ENCODE results near the gene RYR1. TPM values are rescaled to one million over a fixed set of nuclear protein-coding genes. Genes with fewer than 3 reads are reported as not detected.

RYR1 gene
- total and polyA plus RNA-seq, 2 donors (not counting 1 experiment from before 2014, with no cell fraction given) = 0.43 to 3.8 TPM

- TF ChIP-seq CTCF (IDR thresholded peaks at IDR 0.05) = no peak
- no peak for TF ChIP-seq EZH2 (IDR thresholded peaks at IDR 0.05; ENCODE audit: borderline replicate concordance, insufficient read depth, low read depth, low read length, poor library complexity, severe bottlenecking)
- H3K9ac ChIP-seq (ENCODE audit: low read length) = no peak overlapping the region
- H3K27ac Mint-ChIP-seq = no peak overlapping the region
- no peaks in the 10 kb centered on the region for H4K20me1 ChIP-seq (ENCODE audit: control insufficient read depth, insufficient read depth, low read length, poor library complexity, severe bottlenecking)
- intact Hi-C loops (cut with micrococcal nuclease) = loop anchor here (5.0 kb wide), 2 partner anchors 63 to 78 kb away; partner anchors contain the start of genes EIF3K and MAP4K1
- ChIA-PET POLR2A (interaction anchor here (0.6 kb wide), 2 partner anchors 79 to 1638 kb away, joined by 3 to 12 read pairs; no protein-coding TSS in a partner anchor), CTCF (interaction anchor here (1.3 kb wide), 1 partner anchor 64 kb away, joined by 5 read pairs; the partner anchor contains the start of gene EIF3K)
- DNase-seq = no peak
- no peak overlapping the region for H3K27ac ChIP-seq (ENCODE audit: low read length in 2 of 2)
- ATAC-seq (ENCODE audit: low read depth) = no peak
- H3K4me3 Mint-ChIP-seq = no peak overlapping the region
- H3K4me1 ChIP-seq (ENCODE audit: control insufficient read depth in 2 of 2, insufficient read depth in 2 of 2, low read length in 2 of 2) = peaks cover 0 to 21% of the 10 kb centered on the region in 2 donors
- H3K27me3 ChIP-seq (replicated peaks in 1 of 4; ENCODE audit: control extremely low read depth in 1 of 4, control insufficient read depth in 3 of 4, insufficient read depth in 4 of 4, low read length in 3 of 4) = no peaks in the 10 kb centered on the region
- no peaks in the 10 kb centered on the region for H3K79me2 ChIP-seq (ENCODE audit: control insufficient read depth, insufficient read depth, low read length)
- H3K4me3 ChIP-seq (ENCODE audit: control extremely low read depth in 1 of 5, extremely low read depth in 1 of 5, insufficient read depth in 1 of 5, low read depth in 2 of 5, low read length in 4 of 5) = no peak overlapping the region
- no peaks in the 10 kb centered on the region for H3K27me3 Mint-ChIP-seq
- WGBS (ENCODE audit: insufficient coverage) = no CpG with 5 or more reads among the region's 3 CpGs
- H3K4me2 ChIP-seq (replicated peaks; ENCODE audit: low read depth, low read length, poor library complexity, severe bottlenecking) = no peak overlapping the region
- no peak overlapping the region for H2AFZ ChIP-seq (ENCODE audit: insufficient read depth, low read depth, low read length, poor library complexity, severe bottlenecking)
- no peaks in the 10 kb centered on the region for H3K36me3 ChIP-seq (replicated peaks in 1 of 2; ENCODE audit: control extremely low read depth in 1 of 2, control insufficient read depth in 1 of 2, extremely low read depth in 1 of 2, insufficient read depth in 2 of 2, low read length in 1 of 2)
- peaks cover 0 to 3% (median 0%) of the 10 kb centered on the region in 3 donors for H3K9me3 ChIP-seq (ENCODE audit: control extremely low read depth in 1 of 3, control insufficient read depth in 2 of 3, insufficient read depth in 1 of 3, low read length in 2 of 3)
- H3K9me3 Mint-ChIP-seq (ENCODE audit: insufficient read depth) = no peaks in the 10 kb centered on the region
- peaks cover 28% of the 10 kb centered on the region for H3K4me1 Mint-ChIP-seq
Observed at GRCh38 chr19:38554676-38555141, 121.2 kb downstream of the RYR1 start.

GRCh38 chr19:38555200-38555599 lies 121.7 kb downstream of the RYR1 start:
- H3K4me1 ChIP-seq (ENCODE audit: control insufficient read depth in 2 of 2, insufficient read depth in 2 of 2, low read length in 2 of 2) = peaks cover 5 to 26% of the 10 kb centered on the region in 2 donors
- no peaks in the 10 kb centered on the region for H3K79me2 ChIP-seq (ENCODE audit: control insufficient read depth, insufficient read depth, low read length)
- no peak overlapping the region for H3K9ac ChIP-seq (ENCODE audit: low read length)
- ChIA-PET POLR2A (interaction anchor here (0.6 kb wide), 2 partner anchors 78 to 1638 kb away, joined by 3 to 12 read pairs; no protein-coding TSS in a partner anchor), CTCF (interaction anchor here (1.3 kb wide), 1 partner anchor 63 kb away, joined by 5 read pairs; the partner anchor contains the start of gene EIF3K)
- WGBS (ENCODE audit: insufficient coverage) = no CpG with 5 or more reads among the region's 8 CpGs
- peaks cover 33% of the 10 kb centered on the region for H3K4me1 Mint-ChIP-seq
- no peaks in the 10 kb centered on the region for H3K9me3 Mint-ChIP-seq (ENCODE audit: insufficient read depth)
- H3K4me3 Mint-ChIP-seq = no peak overlapping the region
- H3K9me3 ChIP-seq (ENCODE audit: control extremely low read depth in 1 of 3, control insufficient read depth in 2 of 3, insufficient read depth in 1 of 3, low read length in 2 of 3) = peaks cover 0 to 3% (median 0%) of the 10 kb centered on the region in 3 donors
- DNase-seq (no peak), ATAC-seq (ENCODE audit: low read depth) (no peak)
- H3K36me3 ChIP-seq (replicated peaks in 1 of 2; ENCODE audit: control extremely low read depth in 1 of 2, control insufficient read depth in 1 of 2, extremely low read depth in 1 of 2, insufficient read depth in 2 of 2, low read length in 1 of 2) = no peaks in the 10 kb centered on the region
- no peaks in the 10 kb centered on the region for H3K27me3 ChIP-seq (replicated peaks in 1 of 4; ENCODE audit: control extremely low read depth in 1 of 4, control insufficient read depth in 3 of 4, insufficient read depth in 4 of 4, low read length in 3 of 4)
- no peaks in the 10 kb centered on the region for H4K20me1 ChIP-seq (ENCODE audit: control insufficient read depth, insufficient read depth, low read length, poor library complexity, severe bottlenecking)
- H3K4me2 ChIP-seq (replicated peaks; ENCODE audit: low read depth, low read length, poor library complexity, severe bottlenecking) = no peak overlapping the region
- intact Hi-C loops (cut with micrococcal nuclease) = loop anchor here (5.0 kb wide), 2 partner anchors 62 to 77 kb away; partner anchors contain the start of genes EIF3K and MAP4K1
- no peak overlapping the region for H3K4me3 ChIP-seq (ENCODE audit: control extremely low read depth in 1 of 5, extremely low read depth in 1 of 5, insufficient read depth in 1 of 5, low read depth in 2 of 5, low read length in 4 of 5)
- H3K27ac Mint-ChIP-seq = no peak overlapping the region
- H2AFZ ChIP-seq (ENCODE audit: insufficient read depth, low read depth, low read length, poor library complexity, severe bottlenecking) = no peak overlapping the region
- H3K27me3 Mint-ChIP-seq = no peaks in the 10 kb centered on the region
- no peak for TF ChIP-seq EZH2 (IDR thresholded peaks at IDR 0.05; ENCODE audit: borderline replicate concordance, insufficient read depth, low read depth, low read length, poor library complexity, severe bottlenecking)
- no peak for TF ChIP-seq CTCF (IDR thresholded peaks at IDR 0.05)
- no peak overlapping the region for H3K27ac ChIP-seq (ENCODE audit: low read length in 2 of 2)

All from B cell (primary cell).